HG03108 (cell line): Measurements from ENCODE around the gene RBFOX1.

Experiments
- ATAC-seq: cut with Tn5 transposase; IDR thresholded peaks from one replicate; pipeline ENCODE4 v1.9.1; 2021; ENCODE audit warnings: moderate library complexity; ENCODE audit not compliant: unreplicated experiment

Gene RBFOX1

DNA sequence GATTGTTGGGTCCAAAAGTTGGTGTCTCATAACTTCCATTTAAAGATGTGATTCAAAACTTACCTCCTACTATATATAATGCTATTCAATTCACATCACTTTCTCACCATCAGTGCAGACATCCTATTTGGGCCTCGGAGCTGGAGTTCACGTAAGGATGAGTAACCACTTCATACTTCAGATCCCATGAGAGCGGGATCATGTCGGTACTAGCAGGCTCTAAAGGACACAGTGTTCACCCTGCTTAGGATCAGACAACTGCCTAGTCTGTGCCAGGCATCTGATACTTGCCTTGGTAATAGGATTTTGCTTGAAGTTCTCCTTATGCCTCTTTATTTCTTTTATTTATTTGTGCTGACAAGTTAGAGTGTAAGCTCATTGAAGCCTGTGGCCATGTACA, 39.5 kb downstream of the RBFOX1 start:
- ATAC-seq = no peak

DNA sequence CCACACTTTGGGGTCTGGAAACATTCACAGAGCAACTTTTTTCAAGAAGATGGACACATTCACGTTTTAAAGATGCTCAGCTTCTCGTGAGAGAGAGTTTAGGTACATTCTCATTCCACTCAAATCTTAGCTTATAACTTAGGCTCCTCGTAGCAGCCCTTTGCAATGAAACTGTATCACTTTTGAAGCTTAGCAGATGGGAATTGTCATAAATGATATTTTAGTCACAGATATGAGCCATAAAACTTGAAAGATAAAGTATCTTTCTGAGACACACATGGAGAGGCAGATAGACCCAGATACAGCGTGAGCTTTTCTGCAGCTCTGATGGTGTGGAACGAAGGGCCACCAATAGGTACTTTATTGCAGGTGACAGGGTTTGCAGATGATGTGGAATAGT, 41.1 kb downstream of the RBFOX1 start:
- ATAC-seq = no peak

DNA sequence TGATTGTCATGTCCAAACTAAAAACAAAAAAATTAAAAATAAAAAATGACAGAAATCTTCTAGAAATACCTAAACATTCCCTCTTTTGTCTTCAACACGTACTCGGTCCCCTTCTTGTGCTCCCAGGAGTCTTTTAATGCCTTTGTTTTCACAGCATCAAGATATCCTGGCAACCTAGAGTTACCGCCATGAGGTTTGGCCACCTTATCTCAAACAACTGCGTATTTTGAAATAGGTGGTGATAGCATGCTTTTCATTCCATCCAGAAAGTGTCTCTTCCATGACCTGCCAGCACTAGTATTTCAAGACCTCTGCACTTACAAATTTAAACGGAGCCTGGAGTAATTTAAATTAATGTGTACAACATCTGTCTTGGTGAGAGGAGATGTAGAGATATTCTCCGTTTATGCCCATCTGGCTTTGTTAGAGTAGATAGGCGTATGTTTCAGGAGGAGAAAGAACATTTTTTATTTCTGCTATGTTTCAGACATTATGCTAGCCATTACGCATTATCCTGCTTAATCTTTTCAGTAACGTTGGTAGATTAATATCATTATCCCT, 42.0 kb downstream of the RBFOX1 start:
- ATAC-seq = no peak

DNA sequence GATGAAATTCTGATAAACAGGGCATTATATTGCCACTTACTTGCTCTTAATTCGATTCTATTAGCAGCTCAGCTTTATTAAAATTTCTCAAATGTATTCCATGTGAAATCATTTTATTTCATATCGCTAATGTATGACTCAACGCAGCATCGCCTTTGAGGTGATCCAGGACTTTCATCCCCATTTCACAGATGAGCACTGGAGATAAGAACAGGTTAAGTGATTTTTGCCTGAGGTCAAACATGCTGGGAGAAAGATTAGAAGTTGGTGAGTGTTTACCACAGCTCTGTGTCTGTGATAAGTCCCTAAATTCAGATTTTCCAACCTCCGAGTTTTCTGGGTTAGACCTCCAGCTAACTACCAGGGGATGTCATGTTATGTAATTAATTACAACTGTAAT, 43.6 kb downstream of the RBFOX1 start:
- ATAC-seq = no peak

DNA sequence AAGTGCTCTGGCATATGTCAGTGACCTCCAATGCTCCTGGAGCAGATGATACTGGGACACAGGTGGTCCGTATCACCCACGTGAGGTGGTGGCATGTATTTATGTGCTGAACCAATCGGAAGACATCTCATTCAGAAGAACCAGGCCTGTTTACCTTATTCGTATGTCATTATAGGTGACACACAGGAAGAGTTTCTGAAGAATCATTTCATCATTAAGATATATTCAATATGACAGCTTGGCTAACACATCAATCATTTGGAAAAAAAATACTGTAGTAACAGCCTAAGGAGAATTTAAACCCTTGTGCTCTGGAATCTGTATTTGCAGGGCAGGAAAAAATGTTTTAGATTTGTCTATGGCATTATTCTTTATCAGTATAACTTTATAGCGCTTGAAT, 44.6 kb downstream of the RBFOX1 start:
- no peak for ATAC-seq

DNA sequence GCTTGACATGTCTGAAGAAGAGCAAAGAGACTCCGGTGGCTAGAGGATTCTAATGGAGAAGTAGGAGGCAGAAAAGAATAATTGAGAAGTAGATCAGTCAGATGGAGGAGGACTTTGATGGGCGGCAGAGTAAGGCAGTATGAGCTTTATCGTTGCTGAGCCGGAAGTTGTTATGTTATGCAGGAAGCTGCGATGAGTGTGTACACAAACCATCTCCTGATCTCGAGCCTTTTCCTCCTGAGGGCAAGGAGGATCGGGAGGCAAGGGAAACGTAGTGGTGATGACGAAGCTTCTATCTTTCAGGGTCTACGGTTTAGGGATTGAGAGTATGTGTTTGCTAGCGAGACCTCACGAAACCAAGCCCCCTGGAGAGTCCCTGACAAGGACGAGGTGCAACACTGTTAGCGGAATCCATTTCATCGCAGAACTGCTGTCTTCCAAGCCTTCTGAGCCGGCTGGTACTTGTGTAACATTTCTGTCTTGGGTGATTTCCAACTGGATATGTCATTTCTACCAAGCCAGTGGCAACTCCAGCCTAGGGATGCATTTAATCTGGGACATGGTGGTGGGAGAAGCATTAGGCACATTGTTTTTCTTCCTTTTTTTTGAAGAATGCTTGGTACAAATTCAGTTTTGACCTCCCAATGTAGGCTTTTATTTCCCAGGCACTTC, 45.5 kb downstream of the RBFOX1 start:
- ATAC-seq = no peak

DNA sequence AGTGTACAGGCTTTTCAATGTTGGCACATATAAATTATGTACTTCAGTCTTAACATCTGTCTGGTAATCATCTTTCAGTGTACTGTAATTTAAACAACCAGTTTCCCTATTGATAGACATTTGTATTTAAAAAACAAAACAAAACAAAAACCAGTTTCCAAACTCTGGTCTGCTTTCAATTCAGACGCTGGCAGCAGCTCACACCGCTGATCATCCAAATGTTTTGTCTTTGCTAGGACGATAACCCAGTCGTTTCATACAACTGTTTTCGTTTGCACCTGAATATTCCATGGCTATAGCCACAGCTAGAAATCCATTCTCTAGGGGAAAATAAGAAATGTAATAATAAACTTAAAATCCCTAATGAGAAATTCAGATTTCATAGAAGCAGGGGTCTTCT, 47.8 kb downstream of the RBFOX1 start:
- ATAC-seq = no peak

DNA sequence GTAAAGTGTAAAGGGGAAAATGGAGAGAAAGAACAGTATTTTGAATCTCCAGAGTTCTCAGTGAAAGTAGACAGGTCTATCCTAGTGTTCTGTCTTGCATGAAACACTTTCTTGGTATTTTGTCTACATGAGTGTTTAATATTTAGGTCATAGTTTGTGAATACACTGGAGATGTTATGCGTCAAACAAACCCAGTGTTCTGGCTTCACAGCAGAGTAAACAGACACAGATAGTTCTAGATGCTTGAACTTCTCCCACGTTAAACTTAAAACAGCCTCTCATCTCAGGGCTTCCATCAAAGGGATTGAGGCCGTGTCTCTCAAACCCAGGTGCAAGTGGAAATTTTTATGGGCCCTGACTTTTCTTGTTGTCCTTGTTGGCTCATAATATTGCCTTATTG, 48.3 kb downstream of the RBFOX1 start:
- ATAC-seq = no peak

DNA sequence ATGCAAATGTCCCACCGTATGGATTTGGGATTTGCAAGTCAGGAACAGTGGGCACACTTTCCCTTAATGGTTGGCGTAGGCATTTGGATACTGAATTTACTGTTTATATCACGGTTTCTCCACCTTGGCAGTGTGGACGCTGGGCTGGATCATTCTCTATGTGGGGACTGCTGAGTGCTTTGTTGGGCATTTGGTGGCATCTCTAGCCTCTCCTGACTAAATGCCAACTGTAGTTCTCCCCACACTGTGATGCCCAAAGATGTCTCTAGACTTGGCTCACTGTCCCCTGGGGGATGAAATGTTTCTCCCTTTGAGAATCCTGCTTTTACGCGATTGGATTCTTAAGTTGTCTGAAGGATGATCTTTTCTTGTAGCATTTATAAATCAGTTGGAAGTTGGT, 49.0 kb downstream of the RBFOX1 start:
- ATAC-seq = no peak

DNA sequence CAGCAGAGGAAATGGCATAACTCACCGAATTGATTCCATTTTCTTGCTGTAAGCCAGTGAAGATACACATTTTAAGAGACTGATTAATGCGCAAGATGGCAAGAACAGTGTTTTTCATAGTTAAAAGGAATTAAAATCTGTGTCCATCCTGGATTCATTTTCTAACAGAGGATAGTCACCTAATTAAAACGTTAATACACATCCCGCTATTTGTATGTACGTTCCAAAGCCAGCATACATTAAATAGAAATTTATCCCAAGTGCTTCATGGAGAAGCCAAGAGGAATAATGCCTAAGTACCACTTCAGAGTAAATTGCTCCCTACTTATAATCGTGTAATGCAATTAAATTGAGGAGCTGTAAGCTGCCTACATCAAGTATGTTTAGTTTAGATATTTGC, 49.9 kb downstream of the RBFOX1 start:
- ATAC-seq = no peak

DNA sequence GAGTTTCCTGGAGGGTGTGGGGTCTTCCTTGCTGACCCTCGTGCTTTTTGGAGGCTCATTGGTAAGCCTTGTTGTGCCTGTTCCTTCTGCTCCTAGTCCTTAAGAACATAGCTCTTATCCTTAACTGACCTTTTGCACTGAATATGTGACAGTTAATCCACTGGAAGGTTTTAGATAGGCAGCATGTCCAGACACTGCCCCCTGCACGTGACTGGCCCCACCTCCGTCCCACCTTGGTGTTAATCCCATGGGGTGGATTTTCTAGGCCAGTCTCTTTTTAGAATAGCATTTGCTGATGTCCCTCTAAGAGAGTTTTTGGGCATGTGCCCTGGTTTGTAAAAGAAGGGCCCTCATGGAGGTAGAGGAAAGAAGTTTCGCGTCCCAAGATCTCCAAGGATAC, 58.3 kb downstream of the RBFOX1 start:
- no peak for ATAC-seq

DNA sequence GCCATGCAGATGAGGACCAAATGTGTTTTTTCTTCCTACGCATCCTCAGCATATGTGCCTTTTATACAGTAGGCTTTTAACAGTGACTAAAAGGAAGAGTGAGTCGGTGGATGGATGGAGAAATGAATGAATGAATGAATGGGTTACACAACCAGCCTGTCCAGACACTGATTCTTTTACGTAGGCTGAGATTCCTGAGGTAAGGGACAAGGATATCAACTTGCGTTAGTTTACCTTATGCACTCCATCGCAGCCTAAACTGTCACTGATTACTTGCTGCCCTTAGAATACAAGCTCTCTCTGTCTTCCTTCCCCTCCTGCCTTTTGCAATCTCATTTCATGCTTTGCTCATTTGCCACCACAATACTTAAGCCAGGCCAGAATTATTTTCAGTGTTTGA, 59.0 kb downstream of the RBFOX1 start:
- no peak for ATAC-seq

DNA sequence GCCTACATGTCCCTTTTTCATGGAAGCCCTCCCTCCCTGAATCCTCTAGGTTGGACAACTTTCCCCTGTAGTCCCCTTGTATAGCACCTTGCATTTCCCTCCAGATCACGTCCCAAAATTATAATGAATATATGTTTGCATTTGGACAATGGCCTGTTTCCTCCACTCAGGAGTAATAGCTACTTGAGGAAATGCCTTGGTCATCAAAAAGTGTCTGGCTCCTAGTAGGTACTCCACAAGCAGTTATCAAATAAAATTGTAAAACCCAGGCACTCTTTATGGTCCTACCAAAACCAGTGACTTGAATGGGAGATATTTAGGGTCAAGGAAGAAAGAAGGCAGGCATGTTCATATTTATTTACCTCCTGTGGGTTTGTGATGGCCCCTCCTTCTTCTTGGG, 59.6 kb downstream of the RBFOX1 start:
- ATAC-seq = no peak

DNA sequence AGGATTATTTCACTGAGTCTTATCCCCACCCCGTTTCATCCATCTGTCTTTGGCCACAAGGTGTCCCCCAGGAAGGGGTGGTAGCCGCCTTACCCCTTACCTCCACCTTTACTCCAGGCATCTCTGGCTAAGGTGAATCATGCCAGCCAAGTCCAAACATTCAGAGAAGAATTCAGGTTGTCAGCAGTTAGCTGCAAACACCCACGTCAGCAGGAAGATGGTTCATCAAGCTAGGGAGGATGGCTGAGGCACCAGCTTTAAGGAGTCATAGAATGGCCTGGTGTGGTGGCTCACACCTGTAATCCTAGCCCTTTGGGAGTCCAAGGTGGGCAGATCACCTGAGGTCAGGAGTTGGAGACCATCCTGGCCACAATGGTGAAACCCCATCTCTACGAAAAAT, 61.0 kb downstream of the RBFOX1 start:
- no peak for ATAC-seq

DNA sequence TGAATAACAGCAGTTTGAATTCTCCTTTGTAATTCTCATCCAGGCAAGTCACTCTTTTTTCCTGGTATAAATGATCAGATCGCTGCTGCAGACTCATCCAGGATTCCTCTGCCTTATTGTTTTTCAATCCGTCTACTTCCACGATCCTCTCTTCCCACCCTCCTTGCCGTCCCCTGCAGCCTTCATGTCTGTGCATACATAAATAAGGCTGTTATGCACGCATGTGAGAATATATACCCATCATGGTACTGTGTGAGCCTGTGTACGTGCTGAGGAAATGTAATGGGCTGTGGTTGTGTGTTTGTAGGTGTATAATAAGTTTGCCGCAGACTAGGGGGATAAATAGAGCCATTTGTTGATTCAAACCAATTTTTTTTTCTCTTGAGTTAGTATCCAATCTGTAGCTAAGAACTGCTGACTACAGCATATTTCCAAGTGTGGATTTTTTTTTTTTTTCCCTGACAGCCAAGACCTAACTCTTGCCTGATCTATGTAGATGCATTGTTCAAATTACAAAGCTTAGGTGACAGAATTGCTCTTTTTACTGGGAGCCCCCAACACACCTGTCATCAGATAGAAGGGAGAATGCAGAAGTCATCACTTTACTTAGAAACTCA, 62.2 kb downstream of the RBFOX1 start:
- ATAC-seq = no peak

DNA sequence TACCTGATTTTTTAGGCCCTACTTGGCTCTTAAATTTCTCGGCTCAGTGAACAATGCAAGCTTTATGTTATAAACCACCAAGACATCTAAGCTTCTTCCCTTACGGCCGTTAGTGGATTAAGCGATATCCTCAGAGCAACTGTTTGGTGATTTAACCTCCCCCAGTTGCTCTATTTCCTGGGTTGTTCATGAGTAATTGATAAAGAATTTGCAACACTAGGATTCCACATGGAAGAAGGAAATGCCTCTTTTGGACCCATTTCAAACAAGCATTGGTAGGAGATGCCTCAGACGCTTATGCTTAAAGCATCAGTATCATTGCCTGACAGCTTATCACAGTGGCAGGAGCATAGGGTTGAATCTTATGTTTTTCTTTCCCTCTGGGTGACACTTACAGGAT, 65.3 kb downstream of the RBFOX1 start:
- ATAC-seq = no peak

DNA sequence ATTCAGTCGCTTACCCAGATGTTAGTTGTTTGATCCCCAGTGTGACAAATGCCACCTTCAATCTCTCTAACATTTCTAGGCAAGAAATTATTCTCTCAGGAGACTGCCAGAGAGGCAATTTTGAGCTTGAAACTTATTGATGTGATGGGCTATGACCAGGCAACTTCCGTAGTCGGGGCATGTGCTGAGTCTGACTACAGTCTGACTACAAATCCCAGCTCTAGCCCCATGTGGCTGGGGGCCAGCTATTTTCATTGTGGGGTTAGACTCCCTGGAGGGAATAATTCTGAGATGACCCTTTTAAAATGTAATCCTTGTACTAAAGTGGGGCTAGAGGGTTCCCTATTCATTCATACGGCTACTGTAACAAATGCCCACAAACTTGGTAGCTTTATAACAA, 65.9 kb downstream of the RBFOX1 start:
- ATAC-seq = no peak

DNA sequence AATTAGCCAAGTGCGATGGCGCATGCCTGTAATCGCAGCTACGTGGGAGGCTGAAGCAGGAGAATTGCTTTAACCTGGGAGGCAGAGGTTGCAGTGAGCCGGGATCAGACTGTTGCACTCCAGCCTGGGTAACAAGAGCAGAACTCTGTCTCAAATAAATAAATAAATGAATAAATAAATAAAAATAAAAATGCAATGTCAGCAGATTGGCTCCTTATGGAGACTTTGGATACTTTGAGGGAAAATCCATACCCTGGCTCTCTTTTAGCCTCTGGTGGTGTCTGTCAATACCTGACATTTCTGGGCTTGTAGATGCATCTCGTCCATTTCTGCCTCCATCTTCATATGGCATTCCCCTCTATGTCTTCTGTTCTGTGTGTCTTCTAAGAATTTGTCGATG, 66.7 kb downstream of the RBFOX1 start:
- ATAC-seq = no peak

DNA sequence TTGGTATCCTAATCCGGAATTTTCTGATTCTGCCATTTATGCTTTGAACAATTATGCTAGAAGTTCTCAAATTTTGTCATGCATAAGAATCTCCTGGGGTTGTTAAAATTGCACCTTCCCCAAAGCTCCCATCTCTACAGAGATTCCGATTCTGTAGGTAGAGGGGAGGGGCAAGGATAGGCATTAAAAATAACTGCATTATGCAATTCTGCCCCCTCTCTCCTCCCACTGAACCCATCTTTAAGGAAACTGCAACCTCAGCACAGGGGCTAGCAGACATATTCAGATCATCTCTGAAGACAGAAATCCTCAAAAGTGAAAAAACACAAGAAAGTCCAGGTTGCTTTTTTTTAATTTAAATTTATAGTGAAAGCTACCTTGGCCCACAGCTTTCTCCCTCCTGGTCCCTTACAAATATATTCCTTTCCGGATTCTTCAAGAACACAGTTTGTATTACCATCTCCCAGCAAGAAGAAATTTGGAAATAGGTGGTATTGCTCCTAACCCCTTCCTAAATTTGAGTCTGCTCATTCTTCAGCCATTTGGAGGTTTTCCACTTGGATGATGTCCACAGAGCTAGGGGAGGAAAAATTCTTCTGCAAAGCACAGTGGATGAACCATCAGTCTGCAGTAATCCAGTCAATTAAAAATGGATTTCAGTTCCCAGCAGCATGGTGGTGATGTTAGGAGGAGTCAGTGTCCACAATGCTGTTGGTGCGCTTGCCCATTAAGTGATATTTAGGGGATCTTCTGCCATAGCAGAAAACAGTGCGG, 67.7 kb downstream of the RBFOX1 start:
- ATAC-seq = no peak

DNA sequence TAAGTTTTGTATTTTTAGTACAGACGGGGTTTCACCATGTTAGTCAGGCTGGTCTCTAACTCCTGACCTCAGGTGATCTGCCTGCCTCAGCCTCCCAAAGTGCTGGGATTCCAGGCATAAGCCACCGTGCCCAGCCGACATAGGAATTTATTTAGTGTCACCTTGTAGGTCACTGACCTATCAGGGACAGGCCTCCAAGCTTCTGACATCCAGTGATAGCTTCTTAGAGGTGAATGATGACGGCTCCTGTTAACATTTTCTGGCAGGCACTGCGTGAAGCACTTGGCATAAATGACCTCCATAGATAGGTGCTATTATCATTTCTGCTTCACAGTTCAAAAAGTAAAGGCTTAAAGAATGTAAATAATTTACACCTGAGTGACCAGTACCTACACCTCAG, 71.6 kb downstream of the RBFOX1 start:
- no peak for ATAC-seq

DNA sequence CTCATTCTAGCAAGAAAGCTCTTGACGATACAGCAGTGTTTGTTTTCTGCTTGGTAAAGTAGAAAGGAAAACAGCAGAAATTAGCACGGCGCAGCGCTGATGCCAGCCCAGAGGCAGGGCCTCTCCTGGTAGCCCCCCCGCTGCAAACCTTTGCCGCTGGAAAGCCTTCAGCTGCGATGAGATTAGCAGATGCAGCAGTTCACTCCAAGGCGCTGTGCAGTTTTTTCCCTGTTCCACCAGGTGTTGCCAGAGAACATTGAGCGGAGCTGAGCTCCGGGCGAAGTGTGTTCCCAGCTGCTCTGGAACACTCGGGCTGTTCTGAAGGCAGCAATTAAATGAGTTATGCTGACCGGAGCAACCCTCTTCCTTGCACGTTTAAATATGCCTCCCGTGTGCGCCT, 72.5 kb downstream of the RBFOX1 start:
- ATAC-seq = no peak

DNA sequence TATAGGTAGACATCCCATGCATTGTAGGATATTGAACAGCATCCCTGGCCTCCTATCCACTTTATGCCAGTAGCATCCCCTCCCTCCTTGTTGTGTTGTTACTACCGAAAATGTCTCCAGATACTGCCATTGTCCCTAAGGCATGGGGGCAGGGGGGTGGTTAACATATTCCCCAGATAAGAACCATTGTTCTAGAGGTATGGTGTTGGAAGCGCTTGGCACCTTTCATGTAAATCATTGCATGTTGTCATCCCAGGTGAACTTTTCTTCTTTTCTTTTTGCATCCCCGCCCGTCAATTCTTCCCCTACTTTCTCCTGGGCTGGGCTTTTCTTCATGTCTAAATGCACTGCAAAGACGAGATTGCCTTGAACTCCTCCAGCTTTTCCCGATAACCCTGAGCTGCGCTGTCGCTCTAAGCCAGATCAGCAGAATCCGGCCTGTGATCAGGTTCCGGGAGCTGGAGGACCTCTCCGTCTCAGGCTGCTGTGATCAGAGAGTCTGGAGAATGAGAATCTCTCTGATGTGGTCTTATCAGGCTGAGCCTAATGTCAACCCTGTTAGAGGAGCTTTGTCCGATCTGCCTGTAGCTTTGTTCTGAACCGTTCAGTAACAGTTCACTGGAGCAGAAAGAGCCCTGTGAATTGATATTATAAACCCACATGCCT, 76.2 kb downstream of the RBFOX1 start:
- no peak for ATAC-seq
